ENCODE data around the gene RCAN1. TPM values are rescaled to one million over a fixed set of nuclear protein-coding genes. Genes with fewer than 3 reads are reported as not detected.

Gene RCAN1
- total RNA-seq, 4 donors from 2014 or later, result 20.5 to 50.3 (median 26.2) TPM

- H3K9me3 ChIP-seq, result no peaks in the 10 kb centered on the region
- H3K4me3 ChIP-seq, result no peak overlapping the region
- peaks cover 0 to 16% (median 0%) of the 10 kb centered on the region in 4 donors for H3K4me1 ChIP-seq
- DNase-seq, result peak; percentile 57 to 91 (median 90)
- no peaks in the 10 kb centered on the region for H3K27me3 ChIP-seq
- H3K27ac ChIP-seq, result no peak overlapping the region
- peak in 4 of 6 experiments; percentile 51 to 89 (median 86) for TF ChIP-seq CTCF (IDR thresholded peaks at IDR 0.05)
- TF ChIP-seq POLR2A (IDR thresholded peaks at IDR 0.05), result no peak
- no peaks in the 10 kb centered on the region for H3K36me3 ChIP-seq
These were observed 11.8 kb downstream of the RCAN1 start for GRCh38 chr21:34603002-34603709.

GRCh38 chr21:34602061-34602460, 12.9 kb downstream of the RCAN1 start:
- H3K4me1 ChIP-seq, result peaks cover 0 to 22% (median 0%) of the 10 kb centered on the region in 4 donors

GRCh38 chr21:34599534-34600101, 15.3 kb downstream of the RCAN1 start:
- H3K27ac ChIP-seq, result peak overlapping the region in 2 of 4 donors; percentile 59 to 80
- no peak overlapping the region for H3K4me3 ChIP-seq
- no peak for DNase-seq
- TF ChIP-seq POLR2A (IDR thresholded peaks at IDR 0.05) (no peak), CTCF (IDR thresholded peaks at IDR 0.05) (no peak)
- peaks cover 0 to 45% (median 4%) of the 10 kb centered on the region in 4 donors for H3K4me1 ChIP-seq
- H3K9me3 ChIP-seq, result no peaks in the 10 kb centered on the region
- H3K36me3 ChIP-seq, result no peaks in the 10 kb centered on the region
- H3K27me3 ChIP-seq, result no peaks in the 10 kb centered on the region

More at GRCh38 chr21:34602061-34602460, 12.9 kb downstream of the RCAN1 start:
- H3K27ac ChIP-seq, result no peak overlapping the region
- DNase-seq, result no peak
- no peaks in the 10 kb centered on the region for H3K27me3 ChIP-seq
- H3K4me3 ChIP-seq, result no peak overlapping the region
- H3K9me3 ChIP-seq, result no peaks in the 10 kb centered on the region
- H3K36me3 ChIP-seq, result no peaks in the 10 kb centered on the region
- TF ChIP-seq CTCF (IDR thresholded peaks at IDR 0.05), result no peak
- TF ChIP-seq POLR2A (IDR thresholded peaks at IDR 0.05), result no peak

GRCh38 chr21:34598931-34599400, 15.9 kb downstream of the RCAN1 start:
- peak in 1 of 3 donors; percentile 70 for DNase-seq
- H3K27ac ChIP-seq, result peak overlapping the region in 3 of 4 donors; percentile 6 to 80 (median 59)

DNA sequence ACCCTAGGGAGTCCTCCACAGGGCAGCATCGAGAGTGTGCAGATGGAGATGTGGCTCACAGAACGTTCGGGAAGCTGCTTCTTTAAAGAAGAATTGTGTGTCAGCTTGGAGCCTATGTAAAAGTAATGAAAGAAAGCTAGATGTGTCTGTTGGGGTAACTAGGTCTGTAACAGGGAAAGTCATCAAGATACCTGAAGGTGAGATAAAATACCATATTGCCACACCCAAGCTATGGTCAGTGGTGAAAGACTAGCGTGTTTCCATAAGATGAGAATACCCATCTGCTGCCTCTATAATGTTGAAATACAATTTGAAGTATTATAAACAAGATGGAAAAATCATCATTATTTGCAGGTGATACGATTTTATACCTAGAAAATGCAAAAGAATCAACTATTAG, 17.5 kb downstream of the RCAN1 start:
- Histone ChIP-seq H3K9me3 (no peaks in the 10 kb centered on the region), H3K4me1 (peaks cover 0 to 63% (median 4%) of the 10 kb centered on the region in 4 donors), H3K4me3 (no peak overlapping the region), H3K27me3 (no peaks in the 10 kb centered on the region), H3K36me3 (no peaks in the 10 kb centered on the region), H3K27ac (peak overlapping the region in 2 of 4 donors; percentile 80 to 81)
- DNase-seq, result no peak
- TF ChIP-seq POLR2A (IDR thresholded peaks at IDR 0.05) (no peak), CTCF (IDR thresholded peaks at IDR 0.05) (no peak)

More at GRCh38 chr21:34598931-34599400, 15.9 kb downstream of the RCAN1 start:
- Histone ChIP-seq H3K36me3 (no peaks in the 10 kb centered on the region), H3K27me3 (no peaks in the 10 kb centered on the region), H3K4me3 (no peak overlapping the region), H3K9me3 (no peaks in the 10 kb centered on the region), H3K4me1 (peaks cover 0 to 52% (median 4%) of the 10 kb centered on the region in 4 donors)
- TF ChIP-seq POLR2A (IDR thresholded peaks at IDR 0.05), result no peak
- TF ChIP-seq CTCF (IDR thresholded peaks at IDR 0.05), result no peak
